Stimulated activated naive B cell treated with anti-CD40 and anti-IgM and Interleukin-4, amounts not matched to agents 10 μg/mL and 1 μg/mL and 100 μg/mL, for 72 hours (primary cell): ENCODE measurements around the gene PARP1.

Experiments used
- ATAC-seq, 2 donors: fragments of 150-1000 bp; cut with Tn5 transposase; replicated peaks; 2 replicates each; pipeline ENCODE4 v1.10.0; 2021; ENCODE audit warnings: moderate library complexity in 1 of 2
- DNase-seq: peaks from one replicate; pipeline ENCODE4 v3.0.0; 2021
- H3K27ac Mint-ChIP-seq: one replicate; pipeline ENCODE4 v1.8.0; 2022; ENCODE audit warnings: mild to moderate bottlenecking, mixed read lengths
- H3K27me3 Mint-ChIP-seq, 2 donors: one replicate each; pipeline ENCODE4 v1.8.0; 2022; ENCODE audit warnings: mixed read lengths in 2 of 2
- H3K36me3 Mint-ChIP-seq, 2 donors: one replicate each; pipeline ENCODE4 v1.8.0; 2022; ENCODE audit warnings: mixed read lengths in 2 of 2, mild to moderate bottlenecking in 1 of 2
- H3K4me1 Mint-ChIP-seq, 2 donors: one replicate each; pipeline ENCODE4 v1.8.0; 2022; ENCODE audit warnings: mixed read lengths in 2 of 2, mild to moderate bottlenecking in 1 of 2
- H3K4me3 Mint-ChIP-seq, 2 donors: one replicate each; pipeline ENCODE4 v1.8.0; 2022; ENCODE audit warnings: mild to moderate bottlenecking in 2 of 2, mixed read lengths in 2 of 2, moderate library complexity in 1 of 2
- H3K9me3 Mint-ChIP-seq, 2 donors: one replicate each; pipeline ENCODE4 v1.8.0; 2022; ENCODE audit warnings: mixed read lengths in 2 of 2, mild to moderate bottlenecking in 1 of 2

The PARP1 gene

GRCh38 chr1:226406401-226406881 is 1.5 kb downstream of the PARP1 start:
- H3K27ac Mint-ChIP-seq: peak overlapping the region; percentile 99
- H3K4me3 Mint-ChIP-seq: peak overlapping the region; percentile 92 to 94
- no peak for DNase-seq
- H3K9me3 Mint-ChIP-seq: no peaks in the 10 kb centered on the region
- H3K4me1 Mint-ChIP-seq: peaks cover 41 to 57% of the 10 kb centered on the region in 2 donors
- no peaks in the 10 kb centered on the region for H3K27me3 Mint-ChIP-seq
- H3K36me3 Mint-ChIP-seq: peaks cover 4 to 39% of the 10 kb centered on the region in 2 donors
- peak; percentile 23 to 24 for ATAC-seq

GRCh38 chr1:226405411-226405988 is 2.4 kb downstream of the PARP1 start:
- Mint-ChIP-seq H3K9me3 (no peaks in the 10 kb centered on the region), H3K27ac (peak overlapping the region; percentile 86), H3K4me3 (peak overlapping the region; percentile 78 to 94), H3K27me3 (no peaks in the 10 kb centered on the region), H3K36me3 (peaks cover 12 to 48% of the 10 kb centered on the region in 2 donors), H3K4me1 (peaks cover 49 to 66% of the 10 kb centered on the region in 2 donors)
- ATAC-seq: no peak
- DNase-seq: no peak

DNA sequence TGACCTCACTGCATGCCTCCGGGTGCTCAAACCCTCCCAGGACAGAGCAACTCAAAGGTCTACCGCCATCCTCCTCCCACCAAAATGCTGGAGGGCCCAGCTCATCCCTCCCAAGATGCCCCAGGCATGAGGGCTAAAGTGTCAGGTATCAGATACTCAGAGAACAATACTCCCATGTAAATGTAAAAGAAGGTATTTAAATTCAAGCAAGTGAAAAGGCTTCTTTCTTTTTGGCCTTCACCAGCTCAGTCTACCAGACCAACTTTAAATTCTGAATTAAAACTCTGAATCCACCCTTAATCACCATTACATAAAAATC is 3.0 kb downstream of the PARP1 start:
- peak overlapping the region; percentile 73 for H3K27ac Mint-ChIP-seq
- ATAC-seq (no peak), DNase-seq (no peak)
- H3K4me1 Mint-ChIP-seq: peaks cover 52 to 73% of the 10 kb centered on the region in 2 donors
- no peaks in the 10 kb centered on the region for H3K27me3 Mint-ChIP-seq
- no peaks in the 10 kb centered on the region for H3K9me3 Mint-ChIP-seq
- peaks cover 18 to 54% of the 10 kb centered on the region in 2 donors for H3K36me3 Mint-ChIP-seq
- H3K4me3 Mint-ChIP-seq: peak overlapping the region; percentile 78 to 94

DNA sequence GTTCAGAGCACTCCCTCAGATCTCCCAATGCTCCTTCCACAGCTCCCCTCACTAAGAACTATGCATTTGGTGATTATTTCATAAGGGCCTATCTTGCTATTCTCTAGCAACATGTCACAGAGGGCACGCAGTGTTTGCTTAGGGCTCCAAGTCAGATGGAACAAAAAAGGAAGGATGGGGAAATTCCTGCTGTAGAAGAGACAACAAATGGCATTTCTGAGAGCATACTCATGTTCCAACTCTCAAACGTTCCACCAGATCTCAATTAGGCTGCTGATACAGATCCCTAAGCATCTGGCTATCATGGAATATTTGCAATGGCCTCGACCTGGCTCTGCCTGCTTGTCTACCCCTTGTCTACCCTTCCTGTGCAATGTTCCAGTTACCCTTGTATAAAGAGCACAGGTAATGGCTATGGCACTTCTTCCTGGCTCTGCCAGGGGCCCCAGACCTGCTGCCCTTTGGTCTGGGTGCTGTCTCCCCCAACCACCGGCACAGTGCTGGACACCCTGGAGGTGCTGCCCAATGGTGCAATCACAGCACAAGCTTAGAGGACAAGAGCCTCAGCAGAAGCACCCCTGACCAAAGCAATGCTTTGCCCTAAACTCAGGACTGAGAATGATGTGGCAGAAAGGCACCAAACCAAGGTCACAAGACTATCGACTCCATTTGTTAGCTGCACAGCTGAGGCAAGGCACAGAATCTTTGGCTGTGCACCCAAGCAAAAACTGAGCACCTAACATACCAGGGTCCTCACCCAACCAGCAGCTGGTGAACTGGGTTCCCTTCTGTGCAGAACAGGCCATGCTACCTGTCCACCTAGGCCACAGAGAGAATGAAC is 3.6 kb downstream of the PARP1 start:
- H3K4me1 Mint-ChIP-seq: peaks cover 53 to 79% of the 10 kb centered on the region in 2 donors

DNA sequence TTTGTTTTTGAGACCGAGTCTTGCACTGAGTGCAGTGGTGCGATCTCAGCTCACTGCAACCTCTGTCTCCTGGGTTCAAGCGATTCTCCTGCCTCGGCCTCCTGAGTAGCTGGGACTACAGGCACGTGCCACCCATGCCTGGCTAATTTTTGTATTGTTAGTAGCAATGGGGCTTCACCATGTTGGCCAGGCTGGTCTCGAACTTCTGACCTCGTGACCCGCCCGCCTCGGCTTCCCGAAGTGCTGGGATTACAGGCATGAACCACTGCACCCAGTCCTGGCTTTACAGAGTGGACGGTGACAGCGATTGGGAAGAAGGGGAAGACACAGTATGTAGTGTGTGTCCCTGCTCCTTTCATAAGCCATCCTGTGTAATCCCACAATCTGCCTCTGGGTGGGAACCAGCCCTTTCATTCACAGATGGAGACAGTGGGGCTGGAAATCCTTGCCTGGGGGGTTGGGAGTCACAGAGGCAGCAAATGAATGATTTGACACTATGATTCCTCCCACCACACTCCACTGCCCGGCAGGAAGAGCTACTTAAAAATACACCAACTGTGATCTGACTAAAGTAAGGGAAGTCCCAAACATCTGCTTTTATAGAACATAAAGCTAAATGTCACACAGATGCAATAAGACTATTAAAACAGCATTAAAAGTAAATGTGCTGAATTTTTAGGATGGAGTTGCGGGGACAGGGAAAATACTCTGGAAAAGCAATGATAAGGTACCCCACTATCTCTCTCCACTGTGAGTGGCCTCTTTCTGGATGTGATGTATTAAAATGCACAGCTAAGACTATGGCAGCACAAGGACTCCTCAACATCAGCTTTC is 4.5 kb downstream of the PARP1 start:
- H3K4me3 Mint-ChIP-seq: peak overlapping the region; percentile 78 to 94
- H3K27me3 Mint-ChIP-seq: no peaks in the 10 kb centered on the region
- peaks cover 56 to 78% of the 10 kb centered on the region in 2 donors for H3K4me1 Mint-ChIP-seq

More for the DNA sequence above, 3.6 kb downstream of the PARP1 start:
- H3K27me3 Mint-ChIP-seq: no peaks in the 10 kb centered on the region
- H3K36me3 Mint-ChIP-seq: peaks cover 24 to 60% of the 10 kb centered on the region in 2 donors
- H3K27ac Mint-ChIP-seq: peak overlapping the region; percentile 87
- H3K4me3 Mint-ChIP-seq: peak overlapping the region; percentile 78 to 94
- no peaks in the 10 kb centered on the region for H3K9me3 Mint-ChIP-seq
- ATAC-seq: no peak
- DNase-seq: no peak

DNA sequence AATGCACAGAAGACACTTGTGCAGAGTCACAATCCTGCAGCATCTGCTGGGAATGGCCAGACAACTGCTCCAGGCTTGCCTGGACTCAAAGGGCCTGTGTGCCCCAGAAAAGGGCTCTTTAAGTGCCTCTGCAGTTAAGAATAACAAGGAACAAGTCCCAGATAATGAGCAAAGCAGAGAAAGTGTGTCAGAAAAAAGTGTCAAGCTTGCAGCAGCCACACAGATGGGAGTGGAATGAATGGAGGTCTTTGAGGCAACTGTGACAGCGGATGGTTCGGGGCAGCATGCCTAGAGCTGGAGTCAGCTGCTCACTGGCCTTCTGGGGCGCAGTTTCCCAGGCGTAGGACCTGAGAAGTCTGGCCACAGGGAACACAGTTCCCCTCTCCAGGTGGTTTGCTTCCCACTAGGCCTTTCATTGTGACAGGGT is 5.1 kb downstream of the PARP1 start:
- no peak for DNase-seq
- Mint-ChIP-seq H3K27me3 (no peaks in the 10 kb centered on the region), H3K4me3 (peak overlapping the region; percentile 75 to 94), H3K9me3 (no peaks in the 10 kb centered on the region), H3K4me1 (peaks cover 55 to 83% of the 10 kb centered on the region in 2 donors), H3K36me3 (peaks cover 35 to 74% of the 10 kb centered on the region in 2 donors), H3K27ac (peak overlapping the region; percentile 92)
- ATAC-seq: no peak

More for the DNA sequence above, 4.5 kb downstream of the PARP1 start:
- ATAC-seq (no peak), DNase-seq (no peak)
- peaks cover 29 to 67% of the 10 kb centered on the region in 2 donors for H3K36me3 Mint-ChIP-seq
- H3K27ac Mint-ChIP-seq: peak overlapping the region; percentile 87
- no peaks in the 10 kb centered on the region for H3K9me3 Mint-ChIP-seq

- Mint-ChIP-seq H3K4me3 (peak overlapping the region in 1 of 2 donors; percentile 32), H3K36me3 (peaks cover 43 to 77% of the 10 kb centered on the region in 2 donors), H3K9me3 (no peaks in the 10 kb centered on the region), H3K27ac (peak overlapping the region; percentile 77), H3K27me3 (no peaks in the 10 kb centered on the region), H3K4me1 (peaks cover 61 to 89% of the 10 kb centered on the region in 2 donors)
- ATAC-seq (no peak), DNase-seq (no peak)
These were observed 6.3 kb downstream of the PARP1 start for GRCh38 chr1:226401355-226402303.

GRCh38 chr1:226400519-226401354 is 7.2 kb downstream of the PARP1 start:
- DNase-seq: no peak
- H3K4me3 Mint-ChIP-seq: no peak overlapping the region
- H3K36me3 Mint-ChIP-seq: peaks cover 45 to 73% of the 10 kb centered on the region in 2 donors
- no peaks in the 10 kb centered on the region for H3K27me3 Mint-ChIP-seq
- H3K4me1 Mint-ChIP-seq: peaks cover 59 to 83% of the 10 kb centered on the region in 2 donors
- no peak for ATAC-seq
- H3K9me3 Mint-ChIP-seq: no peaks in the 10 kb centered on the region
- peak overlapping the region; percentile 75 for H3K27ac Mint-ChIP-seq

GRCh38 chr1:226397955-226398636 is 9.8 kb downstream of the PARP1 start:
- Mint-ChIP-seq H3K36me3 (peaks cover 47 to 78% of the 10 kb centered on the region in 2 donors), H3K27me3 (no peaks in the 10 kb centered on the region), H3K4me1 (peaks cover 45 to 71% of the 10 kb centered on the region in 2 donors), H3K4me3 (peak overlapping the region in 1 of 2 donors; percentile 7), H3K27ac (peak overlapping the region; percentile 67), H3K9me3 (no peaks in the 10 kb centered on the region)
- DNase-seq (no peak), ATAC-seq (no peak)

DNA sequence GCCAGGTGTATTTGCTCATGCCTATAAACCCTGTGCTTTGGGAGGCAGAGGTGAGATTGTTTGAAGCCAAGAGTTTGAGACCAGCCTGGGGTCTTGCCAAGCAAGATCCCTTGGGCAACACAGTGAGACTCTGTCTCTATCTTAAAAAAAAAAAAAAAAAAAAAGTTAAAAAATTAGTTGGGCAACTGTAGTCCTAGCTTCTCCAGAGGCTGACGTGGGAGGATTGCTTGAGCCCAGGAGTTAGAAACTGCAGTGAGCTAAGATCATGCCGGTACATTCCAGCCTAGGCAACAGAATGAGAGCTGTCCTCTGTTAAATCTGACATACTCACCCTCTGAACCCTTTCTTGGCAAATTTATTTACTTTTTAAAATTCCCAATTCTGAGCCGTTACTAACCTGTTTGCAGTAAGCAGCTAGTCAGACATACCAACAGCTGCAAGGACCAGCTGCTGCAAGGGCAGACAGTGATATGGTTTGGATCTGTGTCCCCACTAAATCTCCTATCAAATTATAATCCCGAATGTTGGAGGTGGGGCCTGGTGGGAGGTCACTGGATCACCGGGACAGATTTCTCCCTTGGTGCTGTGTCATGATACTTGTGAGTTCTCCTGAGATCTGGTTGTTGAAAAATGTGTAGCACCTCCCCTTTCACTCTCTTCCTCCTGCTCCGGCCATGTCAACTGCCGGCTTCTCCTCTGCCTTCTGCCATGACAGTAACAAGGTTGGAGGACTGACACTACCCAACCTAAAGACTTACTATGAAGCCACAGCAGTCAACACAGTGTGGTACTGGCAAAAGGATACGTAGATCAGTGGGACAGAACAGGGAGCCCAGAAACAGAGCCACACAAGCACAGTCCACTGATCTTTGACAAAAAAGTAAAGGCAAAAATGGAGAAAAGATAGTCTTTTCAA is 10.6 kb downstream of the PARP1 start:
- Mint-ChIP-seq H3K4me3 (no peak overlapping the region), H3K4me1 (peaks cover 38 to 63% of the 10 kb centered on the region in 2 donors), H3K36me3 (peaks cover 49 to 74% of the 10 kb centered on the region in 2 donors), H3K27me3 (no peaks in the 10 kb centered on the region), H3K27ac (peak overlapping the region; percentile 37), H3K9me3 (no peaks in the 10 kb centered on the region)
- ATAC-seq: no peak
- no peak for DNase-seq

GRCh38 chr1:226395753-226396152 is 12.1 kb downstream of the PARP1 start:
- Mint-ChIP-seq H3K27ac (no peak overlapping the region), H3K4me3 (no peak overlapping the region), H3K36me3 (peaks cover 50 to 70% of the 10 kb centered on the region in 2 donors), H3K4me1 (peaks cover 26 to 48% of the 10 kb centered on the region in 2 donors), H3K27me3 (no peaks in the 10 kb centered on the region), H3K9me3 (no peaks in the 10 kb centered on the region)
- no peak for DNase-seq
- no peak for ATAC-seq
